Esophagus muscularis mucosa (tissue), 4 donors: Measurements from ENCODE around the gene RAPGEF2. TPM values are rescaled to one million over a fixed set of nuclear protein-coding genes. Genes with fewer than 3 reads are reported as not detected.

Experiments used
- DNase-seq: peaks from one replicate; pipeline ENCODE4 v3.0.0-alpha.2; 2017; ENCODE audit errors: extremely low spot score
- H3K27ac ChIP-seq, 4 donors: fragments of 200-600 bp; sonication (generic); replicated peaks in 1 of 4; 1 replicate in 3 of 4; 2 replicates in 1 of 4; pipeline ENCODE4 v1.5.1; 2016 to 2019; ENCODE audit warnings: mild to moderate bottlenecking in 1 of 4
- H3K27me3 ChIP-seq, 4 donors: fragments of 200-600 bp; sonication (generic); one replicate each; pipeline versions ENCODE4 v1.5.1 to v1.6.0; 2016 to 2019
- H3K36me3 ChIP-seq, 4 donors: fragments of 200-600 bp; sonication (generic); one replicate each; pipeline ENCODE4 v1.5.1; 2016 to 2019
- H3K4me1 ChIP-seq, 4 donors: fragments of 200-600 bp; sonication (generic); one replicate each; pipeline ENCODE4 v1.5.1; 2016 to 2019
- H3K4me3 ChIP-seq, 4 donors: fragments of 200-600 bp; sonication (generic); 1 replicate in 2 of 4; 2 replicates in 2 of 4; pipeline ENCODE4 v1.5.1; 2016 to 2019; ENCODE audit warnings: mild to moderate bottlenecking in 4 of 4, moderate library complexity in 1 of 4
- H3K9me3 ChIP-seq, 4 donors: fragments of 200-600 bp; sonication (generic); 1 replicate in 3 of 4; 2 replicates in 1 of 4; pipeline ENCODE4 v1.5.1; 2016 to 2019
- EP300 ChIP-seq: sonication (generic); formaldehyde crosslinking; IDR thresholded peaks from one replicate; pipeline ENCODE4 v1.6.1; 2017; ENCODE audit warnings: antibody characterized with exemption
- POLR2A ChIP-seq: fragments of 450-650 bp; IDR thresholded peaks from one replicate; pipeline ENCODE4 v1.6.1; 2017; ENCODE audit warnings: antibody characterized with exemption, moderate library complexity, mild to moderate bottlenecking, low read depth
- POLR2AphosphoS5 ChIP-seq, 2 donors: sonication (generic); formaldehyde crosslinking; IDR thresholded peaks; one replicate each; pipeline ENCODE4 v1.6.1; 2017; ENCODE audit warnings: antibody characterized with exemption in 2 of 2
- WGBS: methylation state at CpG from one replicate; pipeline ENCODE4 v1.1.5; 2018; 5-methylcytosine and 5-hydroxymethylcytosine counted together
- intact Hi-C: fragments of 100-400 bp; cut with DNase I; formaldehyde crosslinking; loops from one replicate; pipeline ENCODE4 v1.15.1; 2023
- total RNA-seq, 4 donors: library from RNA; depleted of rRNA; stranded (reverse); fragments of >200 nt; gene quantifications; one replicate each; pipeline versions ENCODE4 v1.1.0 to v1.2.1, GENCODE V29; 2016
- TF ChIP-seq, protein P1 (sequence below), 3 experiments: fragments of 200-600 bp in 2 of 3; fragments of 450-650 bp in 1 of 3; sonication (generic) in 2 of 3; IDR thresholded peaks; one replicate each; pipeline ENCODE4 v1.5.1; 2017 to 2019; ENCODE audit warnings: antibody characterized with exemption in 3 of 3, mild to moderate bottlenecking in 2 of 3, moderate library complexity in 1 of 3

RAPGEF2 gene
- total RNA-seq, 4 donors from 2014 or later: 55.6 to 61.5 (median 58.4) TPM

DNA sequence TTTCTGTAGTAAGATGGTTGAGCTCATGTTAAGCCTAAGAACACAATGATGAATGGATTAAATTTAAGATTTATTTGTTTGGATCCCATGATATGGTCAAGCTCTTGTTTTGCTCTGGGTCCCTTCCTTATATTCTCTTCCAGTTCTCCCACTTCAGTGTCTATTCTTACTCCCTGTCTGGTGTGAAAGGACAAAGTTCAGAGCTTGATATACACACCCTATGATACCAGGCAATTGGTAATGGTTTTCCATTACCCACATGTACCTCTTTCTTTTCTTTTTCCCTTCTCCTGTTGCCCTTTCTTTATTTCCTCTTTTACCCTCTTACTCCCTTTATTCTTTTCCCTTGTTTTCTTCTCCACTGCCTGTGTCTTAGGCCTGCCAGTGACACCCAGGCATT, 223.6 kb downstream of the RAPGEF2 start:
- Histone ChIP-seq H3K4me3 (no peak overlapping the region), H3K9me3 (no peaks in the 10 kb centered on the region), H3K27ac (no peak overlapping the region), H3K4me1 (no peaks in the 10 kb centered on the region), H3K36me3 (peaks cover 8 to 44% (median 31%) of the 10 kb centered on the region in 4 donors), H3K27me3 (no peaks in the 10 kb centered on the region)
- DNase-seq: no peak
- intact Hi-C loops: no loop called here
- TF ChIP-seq, protein P1, sequence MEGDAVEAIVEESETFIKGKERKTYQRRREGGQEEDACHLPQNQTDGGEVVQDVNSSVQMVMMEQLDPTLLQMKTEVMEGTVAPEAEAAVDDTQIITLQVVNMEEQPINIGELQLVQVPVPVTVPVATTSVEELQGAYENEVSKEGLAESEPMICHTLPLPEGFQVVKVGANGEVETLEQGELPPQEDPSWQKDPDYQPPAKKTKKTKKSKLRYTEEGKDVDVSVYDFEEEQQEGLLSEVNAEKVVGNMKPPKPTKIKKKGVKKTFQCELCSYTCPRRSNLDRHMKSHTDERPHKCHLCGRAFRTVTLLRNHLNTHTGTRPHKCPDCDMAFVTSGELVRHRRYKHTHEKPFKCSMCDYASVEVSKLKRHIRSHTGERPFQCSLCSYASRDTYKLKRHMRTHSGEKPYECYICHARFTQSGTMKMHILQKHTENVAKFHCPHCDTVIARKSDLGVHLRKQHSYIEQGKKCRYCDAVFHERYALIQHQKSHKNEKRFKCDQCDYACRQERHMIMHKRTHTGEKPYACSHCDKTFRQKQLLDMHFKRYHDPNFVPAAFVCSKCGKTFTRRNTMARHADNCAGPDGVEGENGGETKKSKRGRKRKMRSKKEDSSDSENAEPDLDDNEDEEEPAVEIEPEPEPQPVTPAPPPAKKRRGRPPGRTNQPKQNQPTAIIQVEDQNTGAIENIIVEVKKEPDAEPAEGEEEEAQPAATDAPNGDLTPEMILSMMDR (IDR thresholded peaks at IDR 0.05): no peak

DNA sequence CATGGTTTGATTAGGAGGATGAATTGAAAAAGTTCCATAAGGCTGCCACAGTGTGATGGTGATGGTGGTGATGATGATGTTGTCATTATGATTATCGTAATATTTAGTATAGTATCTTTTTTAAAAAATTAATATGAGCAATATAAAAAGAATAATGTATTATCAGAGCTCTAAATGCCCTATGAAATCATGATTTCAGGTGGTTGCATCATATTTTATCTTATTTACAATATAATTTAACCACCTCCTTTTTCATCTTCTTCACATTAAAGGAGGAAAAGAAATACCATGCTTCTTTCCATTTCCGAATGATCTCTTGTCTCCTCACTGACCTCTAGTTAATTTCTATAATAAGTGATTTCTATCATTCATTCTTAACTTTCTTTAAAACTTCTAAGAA, 225.9 kb downstream of the RAPGEF2 start:
- Histone ChIP-seq H3K9me3 (no peaks in the 10 kb centered on the region), H3K27me3 (no peaks in the 10 kb centered on the region), H3K36me3 (peaks cover 4 to 46% (median 25%) of the 10 kb centered on the region in 4 donors), H3K4me1 (peaks cover 0 to under 1% (median 0%) of the 10 kb centered on the region in 4 donors), H3K27ac (no peak overlapping the region), H3K4me3 (no peak overlapping the region)
- no peak for DNase-seq
- 99% methylated on average over 2 of the region's 2 CpGs for WGBS
- TF ChIP-seq POLR2A: no peak
- TF ChIP-seq EP300: no peak
- no peak for TF ChIP-seq POLR2AphosphoS5 (IDR thresholded peaks at IDR 0.05)
- TF ChIP-seq, protein P1 (IDR thresholded peaks at IDR 0.05): no peak
- intact Hi-C loops: no loop called here

DNA sequence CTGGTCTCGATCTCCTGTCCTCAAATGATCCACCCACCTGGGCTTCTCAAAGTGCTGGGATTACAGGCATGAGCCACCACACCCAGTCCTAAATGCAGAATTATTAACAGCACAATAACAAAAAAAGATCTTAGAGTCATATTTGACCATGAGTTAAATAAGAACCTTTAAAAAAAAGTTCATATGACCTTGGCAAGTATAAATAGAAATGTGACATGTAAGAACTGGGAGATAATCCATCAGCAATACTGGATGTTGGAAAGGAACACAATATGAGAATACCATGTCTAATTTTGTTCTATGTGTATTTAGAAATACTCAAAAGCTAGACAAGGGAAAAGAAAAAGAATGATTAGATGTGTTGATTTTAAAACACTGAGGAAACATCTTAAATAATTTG, 231.6 kb downstream of the RAPGEF2 start:
- no peak for TF ChIP-seq POLR2AphosphoS5 (IDR thresholded peaks at IDR 0.05)
- no peak for TF ChIP-seq POLR2A
- TF ChIP-seq EP300: no peak
- TF ChIP-seq, protein P1 (IDR thresholded peaks at IDR 0.05): no peak
- no peaks in the 10 kb centered on the region for H3K27me3 ChIP-seq
- peaks cover 0 to 7% (median 0%) of the 10 kb centered on the region in 4 donors for H3K4me1 ChIP-seq
- intact Hi-C loops: no loop called here
- no peak for DNase-seq
- no peaks in the 10 kb centered on the region for H3K9me3 ChIP-seq
- H3K4me3 ChIP-seq: no peak overlapping the region
- 92% methylated on average over 1 of the region's 1 CpG for WGBS
- no peak overlapping the region for H3K27ac ChIP-seq
- H3K36me3 ChIP-seq: peaks cover 6 to 56% (median 36%) of the 10 kb centered on the region in 4 donors

DNA sequence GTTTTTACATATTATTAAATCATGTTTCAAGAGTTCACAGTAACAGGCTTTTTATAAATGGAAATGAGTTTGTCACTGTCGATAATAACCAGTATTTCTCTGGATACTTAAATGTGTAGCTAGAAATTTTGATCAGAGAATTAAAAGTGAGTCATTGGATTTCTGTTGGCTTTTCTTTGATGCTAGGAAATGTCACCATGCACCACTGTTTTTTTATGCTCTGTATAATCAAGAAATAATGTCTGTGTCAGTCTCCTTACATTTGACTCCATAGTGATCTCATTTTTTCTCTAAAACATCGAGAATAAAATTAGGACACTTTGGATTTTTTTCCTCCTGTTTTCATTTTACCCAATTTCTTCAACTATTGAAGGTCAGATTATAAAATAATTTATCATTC, 234.2 kb downstream of the RAPGEF2 start:
- H3K27me3 ChIP-seq: no peaks in the 10 kb centered on the region
- DNase-seq: no peak
- H3K4me3 ChIP-seq: no peak overlapping the region
- H3K9me3 ChIP-seq: no peaks in the 10 kb centered on the region
- intact Hi-C loops: no loop called here
- peaks cover 0 to 7% (median 0%) of the 10 kb centered on the region in 4 donors for H3K4me1 ChIP-seq
- H3K27ac ChIP-seq: no peak overlapping the region
- WGBS: 82% methylated on average over 2 of the region's 2 CpGs
- peaks cover 11 to 55% (median 38%) of the 10 kb centered on the region in 4 donors for H3K36me3 ChIP-seq
- TF ChIP-seq POLR2A (no peak), EP300 (no peak), POLR2AphosphoS5 (IDR thresholded peaks at IDR 0.05) (no peak)
- TF ChIP-seq, protein P1 (IDR thresholded peaks at IDR 0.05): no peak

DNA sequence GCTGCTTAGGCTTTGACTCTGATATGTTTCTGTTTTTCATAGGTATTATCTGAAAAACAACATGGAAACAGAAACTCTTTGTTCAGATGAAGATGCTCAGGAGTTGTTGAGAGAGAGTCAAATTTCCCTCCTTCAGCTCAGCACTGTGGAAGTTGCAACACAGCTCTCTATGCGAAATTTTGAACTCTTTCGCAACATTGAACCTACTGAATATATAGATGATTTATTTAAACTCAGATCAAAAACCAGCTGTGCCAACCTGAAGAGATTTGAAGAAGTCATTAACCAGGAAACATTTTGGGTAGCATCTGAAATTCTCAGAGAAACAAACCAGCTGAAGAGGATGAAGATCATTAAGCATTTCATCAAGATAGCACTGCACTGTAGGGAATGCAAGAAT, 238.6 kb downstream of the RAPGEF2 start:
- Histone ChIP-seq H3K36me3 (peaks cover 39 to 82% (median 58%) of the 10 kb centered on the region in 4 donors), H3K27me3 (no peaks in the 10 kb centered on the region), H3K4me1 (peaks cover 0 to 6% (median 0%) of the 10 kb centered on the region in 4 donors), H3K9me3 (no peaks in the 10 kb centered on the region), H3K4me3 (no peak overlapping the region), H3K27ac (no peak overlapping the region)
- intact Hi-C loops: no loop called here
- TF ChIP-seq, protein P1 (IDR thresholded peaks at IDR 0.05): no peak
- TF ChIP-seq POLR2A (no peak), POLR2AphosphoS5 (IDR thresholded peaks at IDR 0.05) (no peak), EP300 (no peak)
- 71% methylated on average over 2 of the region's 2 CpGs for WGBS
- no peak for DNase-seq
